Measurements from ENCODE around the gene IRS1. TPM values are rescaled to one million over a fixed set of nuclear protein-coding genes. Genes with fewer than 3 reads are reported as not detected.

The IRS1 gene
- total RNA-seq, 1 donor from 2014 or later, result 18.6 TPM

GRCh38 chr2:226717719-226718118 lies 81.9 kb downstream of the IRS1 start:
- no peak for TF ChIP-seq CTCF (IDR thresholded peaks at IDR 0.05)
- H3K4me3 ChIP-seq, result no peak overlapping the region
- H3K4me1 ChIP-seq, result no peaks in the 10 kb centered on the region
- no peaks in the 10 kb centered on the region for H3K9me3 ChIP-seq
- intact Hi-C loops (cut with DNase I), result no loop called here
- no peaks in the 10 kb centered on the region for H3K27me3 ChIP-seq
- DNase-seq (ENCODE audit: low spot score in 2 of 2), result no peak
- no peaks in the 10 kb centered on the region for H3K36me3 ChIP-seq
- H3K27ac ChIP-seq, result no peak overlapping the region

GRCh38 chr2:226716126-226716525 lies 83.5 kb downstream of the IRS1 start:
- H3K36me3 ChIP-seq, result no peaks in the 10 kb centered on the region
- no peaks in the 10 kb centered on the region for H3K4me1 ChIP-seq
- intact Hi-C loops (cut with DNase I), result no loop called here
- no peaks in the 10 kb centered on the region for H3K27me3 ChIP-seq
- no peak overlapping the region for H3K27ac ChIP-seq
- H3K4me3 ChIP-seq, result no peak overlapping the region
- no peaks in the 10 kb centered on the region for H3K9me3 ChIP-seq
- no peak for TF ChIP-seq CTCF (IDR thresholded peaks at IDR 0.05)
- DNase-seq (ENCODE audit: low spot score in 2 of 2), result no peak

- DNase-seq (ENCODE audit: low spot score in 2 of 2), result no peak
- no peak for TF ChIP-seq CTCF (IDR thresholded peaks at IDR 0.05)
- no peak overlapping the region for H3K4me3 ChIP-seq
- no peak overlapping the region for H3K27ac ChIP-seq
- no peaks in the 10 kb centered on the region for H3K9me3 ChIP-seq
- no peaks in the 10 kb centered on the region for H3K27me3 ChIP-seq
- intact Hi-C loops (cut with DNase I), result no loop called here
- H3K4me1 ChIP-seq, result no peaks in the 10 kb centered on the region
- no peaks in the 10 kb centered on the region for H3K36me3 ChIP-seq
Measured at GRCh38 chr2:226715347-226715990, 84.2 kb downstream of the IRS1 start.

GRCh38 chr2:226712941-226713340 lies 86.7 kb downstream of the IRS1 start:
- no peaks in the 10 kb centered on the region for H3K4me1 ChIP-seq
- no peak for DNase-seq (ENCODE audit: low spot score in 2 of 2)
- H3K9me3 ChIP-seq, result no peaks in the 10 kb centered on the region
- no peaks in the 10 kb centered on the region for H3K36me3 ChIP-seq
- intact Hi-C loops (cut with DNase I), result no loop called here
- H3K4me3 ChIP-seq, result no peak overlapping the region
- no peak overlapping the region for H3K27ac ChIP-seq
- no peak for TF ChIP-seq CTCF (IDR thresholded peaks at IDR 0.05)
- H3K27me3 ChIP-seq, result no peaks in the 10 kb centered on the region

GRCh38 chr2:226711606-226712296 lies 87.9 kb downstream of the IRS1 start:
- no peak for TF ChIP-seq CTCF (IDR thresholded peaks at IDR 0.05)
- intact Hi-C loops (cut with DNase I), result no loop called here
- no peak overlapping the region for H3K4me3 ChIP-seq

More at GRCh38 chr2:226711606-226712296, 87.9 kb downstream of the IRS1 start:
- Histone ChIP-seq H3K27me3 (no peaks in the 10 kb centered on the region), H3K4me1 (no peaks in the 10 kb centered on the region), H3K9me3 (no peaks in the 10 kb centered on the region), H3K36me3 (no peaks in the 10 kb centered on the region), H3K27ac (no peak overlapping the region)
- DNase-seq (ENCODE audit: low spot score in 2 of 2), result no peak
